Neuron (in vitro differentiated cells): ENCODE results near the gene AGMO.

Experiments used
- H2AFZ ChIP-seq: one replicate; pipeline ENCODE4 v1.6.1; 2013; ENCODE audit warnings: low read depth, mild to moderate bottlenecking, inconsistent platforms, low read length, moderate library complexity
- H3K27me3 ChIP-seq: one replicate; pipeline ENCODE4 v1.6.1; 2013; ENCODE audit warnings: low read length; ENCODE audit not compliant: insufficient read depth
- H3K36me3 ChIP-seq: one replicate; pipeline ENCODE4 v1.6.1; 2013; ENCODE audit warnings: low read length; ENCODE audit not compliant: insufficient read depth
- H3K4me1 ChIP-seq: one replicate; pipeline ENCODE4 v1.6.1; 2013; ENCODE audit warnings: low read length; ENCODE audit not compliant: insufficient read depth
- H3K4me3 ChIP-seq: 2 replicates; pipeline ENCODE4 v1.5.1; 2013; ENCODE audit warnings: mild to moderate bottlenecking, low read length, moderate library complexity
- H3K9me3 ChIP-seq: one replicate; pipeline ENCODE4 v1.6.1; 2013; ENCODE audit warnings: low read length

AGMO gene

DNA sequence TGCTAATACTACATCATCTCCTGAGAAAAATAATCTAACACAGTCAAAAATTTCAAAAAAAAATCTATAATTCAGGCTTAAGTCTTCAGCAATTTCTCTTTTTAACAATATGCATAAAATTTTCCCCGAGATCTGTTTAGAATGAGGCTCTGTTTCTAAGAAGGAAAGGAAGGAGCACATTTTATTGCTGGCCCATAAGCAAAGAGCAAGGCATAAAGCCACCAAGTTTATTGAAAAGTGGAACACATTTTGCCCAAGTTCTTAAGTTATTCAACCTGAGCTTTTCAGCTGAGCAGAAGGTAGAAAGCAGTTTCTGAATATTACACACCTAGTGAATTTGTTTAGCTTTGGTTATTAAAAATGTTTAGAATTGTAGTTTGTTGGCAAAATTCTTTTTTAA lies 73.9 kb downstream of the AGMO start:
- Histone ChIP-seq H3K27me3 (no peaks in the 10 kb centered on the region), H3K4me1 (peaks cover 2% of the 10 kb centered on the region), H3K36me3 (no peaks in the 10 kb centered on the region), H2AFZ (no peak overlapping the region), H3K4me3 (no peak overlapping the region), H3K9me3 (no peaks in the 10 kb centered on the region)

DNA sequence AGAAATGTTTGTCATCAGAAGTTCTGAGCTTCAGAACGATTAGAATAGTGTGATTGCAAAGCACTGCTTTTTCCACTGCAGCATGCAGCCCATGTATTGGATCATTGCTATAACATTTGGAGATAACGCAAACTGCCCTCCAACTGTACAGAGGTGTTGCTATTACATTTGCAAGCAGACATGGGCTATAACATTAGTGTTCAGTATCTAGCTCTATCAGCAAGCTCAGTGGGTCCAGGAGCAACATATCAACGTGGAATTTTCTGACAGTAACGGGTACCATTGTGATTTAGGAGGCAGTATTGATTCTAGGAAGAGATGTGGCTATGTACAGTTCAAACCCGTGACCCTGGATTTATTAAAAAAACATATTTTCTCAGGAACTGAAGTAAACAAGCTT lies 75.8 kb downstream of the AGMO start:
- H3K4me1 ChIP-seq = peaks cover 2% of the 10 kb centered on the region
- no peak overlapping the region for H3K4me3 ChIP-seq
- H3K9me3 ChIP-seq = no peaks in the 10 kb centered on the region
- peak overlapping the region; percentile 31 for H2AFZ ChIP-seq
- no peaks in the 10 kb centered on the region for H3K27me3 ChIP-seq
- H3K36me3 ChIP-seq = no peaks in the 10 kb centered on the region

DNA sequence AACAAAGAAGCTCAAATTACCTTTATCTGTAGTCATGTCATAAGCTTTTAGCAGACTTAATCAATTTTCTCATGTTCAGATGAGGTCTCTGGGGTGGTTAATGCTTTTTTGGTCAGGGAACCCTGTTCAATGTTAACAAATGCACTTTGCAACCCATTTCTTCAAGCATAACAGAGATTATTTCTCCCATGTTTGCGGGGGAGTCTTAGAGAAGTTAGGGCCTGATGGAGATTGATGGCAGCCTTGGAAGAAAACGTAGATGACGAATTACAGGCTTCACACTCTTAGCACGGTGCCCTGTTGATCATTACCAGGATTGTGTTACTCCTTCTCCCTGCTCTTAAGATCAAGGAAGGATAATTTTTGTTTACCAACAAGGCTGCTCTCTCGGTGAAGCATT lies 76.4 kb downstream of the AGMO start:
- H3K4me1 ChIP-seq = peaks cover 2% of the 10 kb centered on the region
- H2AFZ ChIP-seq = peak overlapping the region; percentile 31
- no peaks in the 10 kb centered on the region for H3K36me3 ChIP-seq
- no peak overlapping the region for H3K4me3 ChIP-seq
- H3K9me3 ChIP-seq = no peaks in the 10 kb centered on the region
- H3K27me3 ChIP-seq = no peaks in the 10 kb centered on the region

DNA sequence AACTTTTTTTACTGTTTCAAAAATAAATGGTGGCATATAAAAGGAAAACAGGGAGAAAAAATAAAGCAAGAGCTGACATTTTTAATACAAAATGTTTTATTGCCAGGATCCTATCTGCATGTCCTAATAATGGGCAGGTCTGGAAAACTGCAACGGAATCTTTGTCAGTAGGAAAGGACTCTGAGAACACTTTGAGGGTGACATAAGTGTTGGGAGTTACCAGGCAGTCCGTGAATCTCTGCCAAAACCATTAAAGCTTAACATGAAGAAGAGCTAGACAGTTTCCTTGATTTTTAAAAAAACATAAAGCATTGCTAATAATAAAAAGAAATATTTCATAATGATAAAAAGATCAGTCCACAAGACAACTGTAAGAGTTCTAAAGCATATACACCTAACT lies 80.7 kb downstream of the AGMO start:
- Histone ChIP-seq H3K4me3 (no peak overlapping the region), H3K9me3 (no peaks in the 10 kb centered on the region), H3K36me3 (no peaks in the 10 kb centered on the region), H2AFZ (no peak overlapping the region), H3K4me1 (no peaks in the 10 kb centered on the region), H3K27me3 (no peaks in the 10 kb centered on the region)

DNA sequence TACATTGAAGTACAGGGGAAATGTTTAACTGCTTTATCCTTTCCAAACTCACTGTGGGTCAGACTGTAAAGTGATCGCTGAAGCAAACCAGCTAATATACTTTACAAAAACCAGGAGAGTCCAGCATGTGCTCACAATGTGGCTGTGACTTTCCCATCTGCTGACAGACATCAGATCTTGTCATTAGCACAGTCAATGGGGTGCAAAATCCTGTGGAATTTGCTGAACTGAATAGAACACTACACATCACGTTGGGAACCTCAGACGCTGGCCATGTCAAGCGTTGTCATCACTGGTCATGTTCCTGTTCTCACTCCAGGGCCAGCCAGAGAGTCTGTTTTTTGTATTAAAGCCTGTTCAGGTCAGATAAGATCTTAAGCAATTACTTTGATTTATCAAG lies 83.4 kb downstream of the AGMO start:
- H2AFZ ChIP-seq = no peak overlapping the region
- H3K9me3 ChIP-seq = no peaks in the 10 kb centered on the region
- no peak overlapping the region for H3K4me3 ChIP-seq
- H3K27me3 ChIP-seq = no peaks in the 10 kb centered on the region
- no peaks in the 10 kb centered on the region for H3K4me1 ChIP-seq
- H3K36me3 ChIP-seq = no peaks in the 10 kb centered on the region

DNA sequence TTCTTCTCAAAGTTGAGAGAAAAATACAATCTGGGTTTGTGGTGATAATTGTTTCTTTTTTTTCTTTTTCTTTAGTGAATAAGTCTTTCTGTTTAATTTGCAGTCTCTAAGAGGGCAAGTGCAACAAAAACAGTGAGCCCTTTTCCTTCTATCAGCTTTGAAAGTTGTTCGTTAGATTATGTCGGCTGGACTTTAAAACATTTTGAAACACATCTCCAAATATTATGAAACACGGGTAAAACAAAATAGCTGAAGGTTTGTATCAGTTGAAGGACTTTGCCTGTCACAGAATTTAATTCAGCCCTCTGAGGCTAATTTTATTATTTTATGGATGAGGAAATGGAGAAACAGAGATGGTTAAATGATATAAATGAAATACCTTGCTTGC lies 85.3 kb downstream of the AGMO start:
- Histone ChIP-seq H3K4me3 (no peak overlapping the region), H3K4me1 (no peaks in the 10 kb centered on the region), H3K9me3 (no peaks in the 10 kb centered on the region), H3K27me3 (no peaks in the 10 kb centered on the region), H3K36me3 (no peaks in the 10 kb centered on the region), H2AFZ (no peak overlapping the region)

DNA sequence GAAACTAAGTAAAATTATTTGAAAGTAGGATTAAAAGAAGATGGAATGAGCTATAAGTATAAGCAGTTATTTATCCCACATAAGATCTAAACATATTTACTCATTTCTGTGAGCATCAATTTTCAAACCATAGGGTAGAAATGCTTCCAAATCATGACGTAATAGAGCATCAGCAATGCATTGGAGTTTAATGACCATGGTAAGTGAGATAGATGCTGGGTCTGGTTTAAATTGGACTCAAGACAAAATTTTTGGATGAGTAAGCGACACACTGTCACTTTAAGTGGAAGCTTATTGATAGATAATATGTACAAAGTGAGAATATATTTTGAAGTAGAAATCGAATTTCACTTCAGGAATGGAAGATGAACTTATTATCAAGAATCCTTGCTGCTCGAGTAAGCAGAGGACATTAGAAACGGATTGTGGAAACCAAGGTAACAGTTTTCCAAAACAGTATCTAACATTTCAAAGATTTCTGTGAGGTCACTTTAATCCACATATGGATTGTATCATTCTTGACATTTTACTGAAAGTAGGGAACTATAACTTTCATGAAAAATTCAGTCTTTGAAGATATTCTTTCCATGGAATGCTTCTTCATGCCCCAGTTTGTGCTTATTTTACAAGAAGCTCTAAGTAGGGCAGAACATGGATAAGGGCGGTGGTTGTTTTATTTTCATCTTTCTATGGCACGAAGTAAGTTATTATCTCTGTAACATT lies 85.8 kb downstream of the AGMO start:
- no peaks in the 10 kb centered on the region for H3K36me3 ChIP-seq
- no peak overlapping the region for H2AFZ ChIP-seq
- no peak overlapping the region for H3K4me3 ChIP-seq
- no peaks in the 10 kb centered on the region for H3K27me3 ChIP-seq
- H3K9me3 ChIP-seq = no peaks in the 10 kb centered on the region
- no peaks in the 10 kb centered on the region for H3K4me1 ChIP-seq

DNA sequence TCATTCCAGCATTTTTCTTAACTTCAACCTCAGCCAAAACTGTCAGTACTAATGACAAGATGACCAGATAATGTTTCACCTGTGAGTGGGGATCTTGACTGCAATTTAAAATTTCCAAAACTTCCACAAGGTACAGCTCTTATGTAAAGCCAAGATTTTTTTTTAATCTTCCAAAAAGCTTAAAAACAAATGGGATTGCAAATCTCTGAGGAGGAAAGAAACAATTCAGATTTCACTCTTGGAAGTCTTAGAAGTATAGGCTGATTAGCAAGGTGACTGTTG lies 90.2 kb downstream of the AGMO start:
- Histone ChIP-seq H3K9me3 (no peaks in the 10 kb centered on the region), H3K4me3 (no peak overlapping the region), H2AFZ (no peak overlapping the region), H3K4me1 (no peaks in the 10 kb centered on the region), H3K27me3 (no peaks in the 10 kb centered on the region), H3K36me3 (no peaks in the 10 kb centered on the region)

DNA sequence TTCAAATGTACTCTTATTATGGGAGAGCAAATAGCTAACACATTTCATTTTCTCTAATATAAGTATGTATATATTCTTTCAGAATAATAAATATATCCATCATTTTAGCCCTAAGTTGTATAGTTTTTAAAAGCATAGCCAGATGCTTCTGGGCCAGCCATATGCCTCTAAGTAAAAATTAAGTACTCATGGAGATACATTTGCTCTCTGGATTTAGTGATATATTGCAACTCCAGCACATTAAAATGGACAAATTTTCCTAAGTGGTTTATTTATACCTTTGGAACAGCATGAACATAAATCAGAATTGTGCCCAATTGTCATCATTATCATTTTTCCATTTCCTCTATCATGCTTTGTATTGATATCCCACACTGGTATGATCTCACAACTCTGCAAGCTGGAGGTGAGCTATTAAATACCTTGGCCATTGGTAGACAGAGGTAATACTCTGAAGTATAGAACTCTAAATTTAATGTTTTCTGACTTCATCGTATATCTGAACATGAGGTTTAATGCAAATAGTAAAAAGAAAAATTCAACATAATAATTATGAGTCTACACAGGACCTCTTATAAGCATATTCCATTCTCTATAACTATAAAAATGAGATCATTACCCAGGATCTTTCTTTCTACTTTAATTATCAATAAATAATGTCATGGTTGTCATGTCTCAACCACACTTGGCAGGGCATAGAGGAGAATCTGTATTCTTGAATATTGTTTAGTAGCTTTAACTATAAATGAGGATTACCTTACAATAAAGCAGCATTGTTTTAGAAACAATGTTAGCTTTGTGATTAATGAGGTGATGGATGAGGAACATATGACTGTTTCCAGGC lies 90.8 kb downstream of the AGMO start:
- no peaks in the 10 kb centered on the region for H3K9me3 ChIP-seq
- H3K4me3 ChIP-seq = no peak overlapping the region
- no peaks in the 10 kb centered on the region for H3K27me3 ChIP-seq
- H2AFZ ChIP-seq = no peak overlapping the region
- H3K36me3 ChIP-seq = no peaks in the 10 kb centered on the region
- H3K4me1 ChIP-seq = no peaks in the 10 kb centered on the region

DNA sequence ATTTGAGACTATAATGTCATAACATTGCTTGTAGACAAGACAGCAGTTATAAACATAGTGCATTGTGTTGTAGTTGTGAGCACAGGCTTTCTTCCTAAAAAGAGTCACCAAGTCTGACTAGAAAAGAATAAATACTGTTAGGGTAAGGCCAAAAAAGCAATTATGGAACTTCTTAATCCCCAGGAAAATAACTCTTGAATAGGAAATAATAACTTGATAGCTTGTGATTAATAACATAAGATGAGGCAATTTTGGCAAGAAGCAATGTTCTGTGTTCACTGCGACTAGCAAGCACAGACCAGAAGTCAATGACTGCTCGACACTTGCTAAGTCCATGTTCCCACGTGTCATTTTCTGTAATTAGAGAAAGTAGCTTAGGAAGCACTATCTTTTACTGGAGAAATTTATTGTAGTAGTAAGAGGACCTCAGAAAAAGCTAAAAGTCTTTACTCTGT lies 97.1 kb downstream of the AGMO start:
- Histone ChIP-seq H3K36me3 (no peaks in the 10 kb centered on the region), H3K4me3 (no peak overlapping the region)

DNA sequence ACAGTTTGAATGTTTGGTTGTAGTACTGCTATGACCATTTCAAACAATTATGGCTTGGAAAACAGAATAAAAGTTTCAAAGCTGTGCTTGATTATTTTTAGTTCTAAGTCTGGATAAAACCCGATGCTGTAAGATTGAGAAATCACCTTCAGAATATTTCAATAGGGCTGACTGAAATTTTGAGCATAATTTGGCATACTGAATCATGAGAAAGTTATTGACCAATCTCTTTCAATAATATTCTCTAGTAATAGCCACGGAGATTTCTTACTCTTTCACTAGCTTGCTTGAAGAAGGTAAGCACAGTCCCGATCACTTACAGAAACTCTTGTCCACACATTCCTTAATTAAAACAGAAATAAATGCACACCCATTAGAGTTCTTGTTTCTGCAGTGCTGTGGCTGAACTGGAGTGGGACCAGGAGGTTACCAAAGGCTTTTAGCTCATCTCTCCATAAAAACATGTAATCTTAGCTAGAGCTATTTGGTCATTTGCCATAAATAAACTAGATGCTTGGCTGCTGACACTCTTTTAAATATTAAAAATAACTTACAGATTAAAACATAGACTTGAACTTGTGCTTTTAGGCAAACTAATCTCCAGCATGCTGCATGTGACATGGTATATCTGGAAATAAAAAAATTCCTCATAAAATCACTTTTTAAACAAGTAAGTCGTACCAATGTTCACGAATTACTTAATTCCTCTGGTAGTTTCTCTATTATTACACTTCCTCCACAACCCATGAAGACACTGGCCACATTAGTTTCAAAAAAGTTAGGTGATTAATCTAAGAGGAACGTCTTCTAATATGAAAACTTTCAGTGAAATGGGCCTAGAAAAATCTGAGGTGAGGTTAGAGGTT lies 97.8 kb downstream of the AGMO start:
- H3K36me3 ChIP-seq = no peaks in the 10 kb centered on the region
- no peaks in the 10 kb centered on the region for H3K4me1 ChIP-seq
- H3K4me3 ChIP-seq = no peak overlapping the region
- H2AFZ ChIP-seq = no peak overlapping the region
- H3K27me3 ChIP-seq = no peaks in the 10 kb centered on the region
- H3K9me3 ChIP-seq = no peaks in the 10 kb centered on the region

More for the DNA sequence above, 97.1 kb downstream of the AGMO start:
- Histone ChIP-seq H3K4me1 (no peaks in the 10 kb centered on the region), H3K27me3 (no peaks in the 10 kb centered on the region), H2AFZ (no peak overlapping the region), H3K9me3 (no peaks in the 10 kb centered on the region)

DNA sequence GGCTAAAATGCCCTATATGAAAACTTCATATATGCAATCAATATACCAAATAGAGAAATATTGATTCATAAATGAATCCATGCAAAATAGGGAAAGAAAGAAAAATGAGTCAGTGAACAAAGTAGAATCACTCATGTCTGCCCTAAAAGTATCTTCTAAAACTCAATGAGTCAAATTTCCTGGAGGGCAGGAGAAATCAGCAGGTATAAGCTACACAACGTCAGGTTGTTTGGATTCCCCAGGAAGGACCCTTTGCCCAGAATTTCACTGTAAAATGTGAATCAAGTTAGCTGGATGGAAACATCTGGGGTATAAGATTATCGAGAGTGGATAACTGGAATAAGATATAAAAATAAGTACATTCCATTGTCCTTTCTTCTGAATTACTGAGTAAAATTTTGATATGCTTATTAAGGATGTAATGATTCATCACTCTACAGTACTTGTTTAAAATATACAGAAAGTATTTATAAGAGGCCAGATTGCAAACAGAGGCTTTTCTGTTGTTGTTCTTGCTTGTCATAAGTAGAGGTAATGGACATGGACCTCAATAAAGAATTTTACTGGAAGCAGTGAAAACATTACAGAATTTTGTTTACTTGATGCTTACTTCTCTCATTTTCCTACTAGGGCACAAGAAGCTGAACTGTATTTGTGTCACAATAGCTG lies 99.0 kb downstream of the AGMO start:
- H3K4me1 ChIP-seq = no peaks in the 10 kb centered on the region
- H3K9me3 ChIP-seq = no peaks in the 10 kb centered on the region
- no peak overlapping the region for H3K4me3 ChIP-seq
- H2AFZ ChIP-seq = no peak overlapping the region
- H3K36me3 ChIP-seq = no peaks in the 10 kb centered on the region
- H3K27me3 ChIP-seq = no peaks in the 10 kb centered on the region

DNA sequence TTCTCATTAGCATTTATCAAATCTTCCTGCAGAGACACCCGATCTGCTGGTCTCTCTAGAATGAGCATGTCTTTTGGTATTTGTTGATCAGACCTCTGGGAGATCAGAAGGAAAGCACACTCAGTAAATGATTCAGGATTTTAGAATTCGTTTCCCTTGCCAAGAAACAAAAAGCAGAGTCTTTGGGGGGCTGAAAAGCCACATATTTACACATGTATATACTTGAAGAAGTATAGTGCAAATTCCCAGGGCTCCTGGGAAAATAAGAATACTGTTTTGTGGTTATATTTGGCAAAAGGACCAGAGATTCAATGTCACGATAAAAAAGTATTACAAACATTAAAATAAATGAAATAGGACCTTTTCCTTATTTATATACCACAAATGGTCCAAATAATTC lies 100.2 kb downstream of the AGMO start:
- Histone ChIP-seq H2AFZ (no peak overlapping the region), H3K4me3 (no peak overlapping the region), H3K9me3 (no peaks in the 10 kb centered on the region), H3K27me3 (no peaks in the 10 kb centered on the region), H3K4me1 (no peaks in the 10 kb centered on the region), H3K36me3 (no peaks in the 10 kb centered on the region)
